HG03575 (cell line): Measurements from ENCODE around the gene GET3.
"Not testable (repeated sequence)": the region's sequence is repeated elsewhere in the genome, so short reads cannot be mapped to it uniquely, and the experiment has no call there.

Source experiments
- ATAC-seq: cut with Tn5 transposase; IDR thresholded peaks from one replicate; pipeline ENCODE4 v1.9.1; 2021; ENCODE audit not compliant: unreplicated experiment, insufficient number of reproducible peaks, low FRiP score; ENCODE audit errors: extremely low read depth

GET3 gene

DNA sequence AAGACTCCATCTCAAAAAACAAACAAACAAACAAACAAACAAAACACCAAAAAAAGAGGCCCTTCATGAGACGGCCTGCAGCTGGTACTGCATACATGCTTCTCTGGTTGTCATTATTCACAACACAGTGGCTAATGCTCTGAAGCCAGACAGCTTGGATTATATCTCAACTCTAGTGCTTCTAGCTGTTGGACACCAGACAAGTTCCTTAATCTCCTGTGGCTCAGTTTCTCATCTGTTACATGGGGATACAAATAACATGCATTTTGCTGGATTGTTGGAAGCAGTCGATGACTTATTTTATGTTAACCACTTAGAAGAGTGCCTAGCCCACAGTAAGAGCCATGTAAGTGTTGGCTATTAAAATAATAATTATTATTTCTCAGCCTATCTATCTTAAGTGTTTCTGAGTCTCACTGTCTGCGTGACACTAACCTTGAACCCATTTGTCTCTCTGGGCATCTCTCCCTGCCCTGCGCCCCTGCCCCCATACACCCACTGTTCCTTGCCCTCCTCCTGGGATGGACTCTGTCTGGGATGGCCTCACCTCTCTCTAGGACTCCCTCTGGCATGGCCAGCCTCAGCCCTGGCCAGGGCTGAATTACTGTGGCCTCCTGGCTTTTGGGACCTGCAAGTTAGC lies 50.9 kb downstream of the GET3 start:
- ATAC-seq, result no peak

DNA sequence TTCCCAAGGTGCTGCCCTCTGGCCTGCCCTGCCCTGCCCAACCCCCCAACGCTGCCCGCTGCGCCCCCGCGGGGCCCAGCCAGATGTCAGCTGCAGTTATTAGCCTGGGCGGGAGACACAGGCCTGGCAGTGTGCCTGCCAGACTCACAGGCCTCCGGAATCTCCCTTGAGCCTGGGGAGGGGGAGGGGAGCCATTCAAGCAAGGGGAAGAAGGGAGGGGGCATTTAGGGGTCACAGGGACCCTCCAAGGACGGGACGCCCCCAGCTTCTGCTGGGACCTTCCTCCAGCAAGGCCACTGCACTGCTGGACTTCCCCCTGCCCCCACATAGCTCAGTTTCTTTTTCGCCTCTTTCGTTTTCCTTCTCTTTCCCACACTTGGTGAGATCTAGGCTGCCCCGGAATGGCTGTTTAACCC lies 51.4 kb downstream of the GET3 start:
- no peak for ATAC-seq

DNA sequence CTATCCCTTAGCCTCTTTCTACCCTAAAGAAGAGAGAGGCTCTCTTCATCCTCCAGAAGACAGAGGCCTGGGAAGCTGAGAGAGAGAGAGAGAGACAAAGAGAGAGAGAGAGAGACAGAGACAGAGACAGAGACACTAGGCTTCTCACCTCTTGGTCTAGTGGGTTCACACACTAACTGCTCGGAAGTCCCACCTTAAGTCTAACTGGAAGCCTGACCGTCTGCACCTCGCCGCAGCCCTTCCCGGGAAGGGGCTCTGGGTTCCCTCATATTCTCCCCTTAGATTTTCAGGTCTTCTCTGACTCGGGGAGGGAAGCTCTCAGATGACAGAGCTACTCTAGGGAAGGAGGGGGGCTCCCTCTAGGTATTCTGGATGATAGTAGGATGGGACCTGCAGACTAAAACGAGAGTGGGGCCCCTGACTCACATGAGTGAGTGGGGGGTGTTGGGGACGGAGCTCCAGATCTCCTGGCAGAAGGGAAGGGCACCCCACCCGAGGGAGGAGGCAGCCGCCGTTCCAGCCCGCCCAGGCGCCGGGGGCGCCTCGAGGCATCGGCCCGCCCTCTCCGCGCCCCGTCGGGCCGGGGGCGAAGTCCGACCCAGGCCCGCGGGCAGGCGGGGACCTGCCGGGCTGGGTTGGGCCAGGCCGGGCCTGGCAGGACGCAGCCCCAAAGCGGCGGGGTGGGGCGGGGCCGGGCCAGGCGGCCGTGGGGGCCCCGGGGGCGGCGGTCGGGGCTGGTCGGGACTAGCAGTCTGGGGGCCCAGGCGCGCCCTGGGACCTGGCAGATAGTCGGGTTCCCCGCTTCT lies 52.0 kb downstream of the GET3 start:
- ATAC-seq, result no peak

DNA sequence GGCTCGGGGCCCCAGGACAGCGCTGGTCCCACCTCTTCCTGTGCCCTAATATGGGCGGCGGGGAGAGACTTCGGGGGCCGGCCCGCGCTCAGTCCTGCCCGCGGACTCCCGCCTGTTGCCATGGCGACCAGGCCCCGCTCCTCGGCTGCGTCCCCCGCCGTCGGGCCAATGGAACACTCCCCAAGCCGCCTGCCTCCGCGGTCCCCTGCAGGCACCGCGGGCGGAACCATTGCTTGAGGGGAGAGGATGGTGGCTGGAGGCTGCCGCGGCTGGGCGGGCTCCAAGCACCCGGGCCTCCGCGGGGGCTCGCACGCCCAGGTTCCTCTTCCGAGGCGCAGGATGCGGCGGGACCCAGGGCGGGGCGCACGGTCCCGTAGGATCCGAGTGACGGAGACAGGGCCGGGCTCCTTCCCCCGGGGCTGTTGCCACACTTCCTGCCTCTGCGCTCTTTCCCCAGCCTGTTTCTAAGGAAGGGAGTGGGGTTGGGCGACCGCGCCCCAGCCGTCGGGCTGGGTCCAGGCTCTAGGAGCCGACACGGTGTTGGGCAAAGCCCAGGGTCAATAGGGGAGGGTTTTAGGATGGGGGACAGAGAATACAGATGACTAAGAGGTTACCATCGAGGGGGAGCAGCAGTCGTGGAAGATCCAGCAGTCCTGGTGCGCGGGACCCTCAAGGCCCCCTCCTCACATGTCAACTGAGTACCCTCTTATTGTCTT lies 52.8 kb downstream of the GET3 start:
- no peak for ATAC-seq

DNA sequence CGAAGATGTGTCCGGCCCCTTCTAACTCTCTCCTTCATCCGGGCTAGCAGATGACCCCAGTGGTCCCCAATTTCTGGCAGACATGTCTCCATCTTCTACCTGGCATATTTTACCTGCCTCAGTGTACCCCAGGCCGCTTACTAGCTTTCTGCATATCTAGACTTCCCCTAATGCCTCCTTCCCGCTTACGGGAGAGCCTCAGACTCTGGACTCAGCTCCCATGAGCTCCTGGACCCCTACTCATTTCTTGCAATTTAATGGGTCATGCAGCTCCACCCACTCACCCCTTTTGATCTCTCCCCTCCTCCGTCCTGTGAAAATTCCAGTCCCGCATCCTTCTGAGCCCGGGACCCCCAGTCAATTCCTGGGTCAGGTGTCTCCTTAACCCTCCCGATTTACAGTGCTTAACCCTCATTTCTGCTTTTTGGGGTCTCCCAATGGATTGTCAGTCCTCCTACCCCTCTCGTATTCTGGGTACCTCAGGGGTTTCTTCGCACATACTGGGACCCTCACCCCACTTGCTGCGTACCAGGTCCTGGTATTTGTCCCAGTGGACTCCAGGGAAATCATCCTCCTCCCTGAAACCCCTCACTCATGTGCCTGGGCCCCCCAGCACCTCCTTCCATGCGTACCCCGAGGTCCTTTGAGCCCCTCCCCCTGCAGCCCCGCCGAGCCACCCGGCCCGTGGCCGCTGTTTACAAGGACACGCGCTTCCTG lies 53.5 kb downstream of the GET3 start:
- no peak for ATAC-seq

DNA sequence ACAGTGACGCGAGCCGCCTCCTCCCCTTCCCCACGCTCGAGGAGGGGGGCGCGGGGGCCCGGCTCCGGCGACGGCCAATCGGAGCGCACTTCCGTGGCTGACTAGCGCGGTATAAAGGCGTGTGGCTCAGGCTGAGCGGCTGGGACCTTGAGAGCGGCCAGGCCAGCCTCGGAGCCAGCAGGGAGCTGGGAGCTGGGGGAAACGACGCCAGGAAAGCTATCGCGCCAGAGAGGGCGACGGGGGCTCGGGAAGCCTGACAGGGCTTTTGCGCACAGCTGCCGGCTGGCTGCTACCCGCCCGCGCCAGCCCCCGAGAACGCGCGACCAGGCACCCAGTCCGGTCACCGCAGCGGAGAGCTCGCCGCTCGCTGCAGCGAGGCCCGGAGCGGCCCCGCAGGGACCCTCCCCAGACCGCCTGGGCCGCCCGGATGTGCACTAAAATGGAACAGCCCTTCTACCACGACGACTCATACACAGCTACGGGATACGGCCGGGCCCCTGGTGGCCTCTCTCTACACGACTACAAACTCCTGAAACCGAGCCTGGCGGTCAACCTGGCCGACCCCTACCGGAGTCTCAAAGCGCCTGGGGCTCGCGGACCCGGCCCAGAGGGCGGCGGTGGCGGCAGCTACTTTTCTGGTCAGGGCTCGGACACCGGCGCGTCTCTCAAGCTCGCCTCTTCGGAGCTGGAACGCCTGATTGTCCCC lies 54.2 kb downstream of the GET3 start, which contains the start of gene JUNB:
Gene JUNB, plus strand, starts transcription at position 142 of the 706 bp plus-strand sequence. Its CDS starts 286 bp downstream, at position 428.
- no peak for ATAC-seq

DNA sequence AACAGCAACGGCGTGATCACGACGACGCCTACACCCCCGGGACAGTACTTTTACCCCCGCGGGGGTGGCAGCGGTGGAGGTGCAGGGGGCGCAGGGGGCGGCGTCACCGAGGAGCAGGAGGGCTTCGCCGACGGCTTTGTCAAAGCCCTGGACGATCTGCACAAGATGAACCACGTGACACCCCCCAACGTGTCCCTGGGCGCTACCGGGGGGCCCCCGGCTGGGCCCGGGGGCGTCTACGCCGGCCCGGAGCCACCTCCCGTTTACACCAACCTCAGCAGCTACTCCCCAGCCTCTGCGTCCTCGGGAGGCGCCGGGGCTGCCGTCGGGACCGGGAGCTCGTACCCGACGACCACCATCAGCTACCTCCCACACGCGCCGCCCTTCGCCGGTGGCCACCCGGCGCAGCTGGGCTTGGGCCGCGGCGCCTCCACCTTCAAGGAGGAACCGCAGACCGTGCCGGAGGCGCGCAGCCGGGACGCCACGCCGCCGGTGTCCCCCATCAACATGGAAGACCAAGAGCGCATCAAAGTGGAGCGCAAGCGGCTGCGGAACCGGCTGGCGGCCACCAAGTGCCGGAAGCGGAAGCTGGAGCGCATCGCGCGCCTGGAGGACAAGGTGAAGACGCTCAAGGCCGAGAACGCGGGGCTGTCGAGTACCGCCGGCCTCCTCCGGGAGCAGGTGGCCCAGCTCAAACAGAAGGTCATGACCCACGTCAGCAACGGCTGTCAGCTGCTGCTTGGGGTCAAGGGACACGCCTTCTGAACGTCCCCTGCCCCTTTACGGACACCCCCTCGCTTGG lies 55.0 kb downstream of the GET3 start:
- ATAC-seq, result no peak

DNA sequence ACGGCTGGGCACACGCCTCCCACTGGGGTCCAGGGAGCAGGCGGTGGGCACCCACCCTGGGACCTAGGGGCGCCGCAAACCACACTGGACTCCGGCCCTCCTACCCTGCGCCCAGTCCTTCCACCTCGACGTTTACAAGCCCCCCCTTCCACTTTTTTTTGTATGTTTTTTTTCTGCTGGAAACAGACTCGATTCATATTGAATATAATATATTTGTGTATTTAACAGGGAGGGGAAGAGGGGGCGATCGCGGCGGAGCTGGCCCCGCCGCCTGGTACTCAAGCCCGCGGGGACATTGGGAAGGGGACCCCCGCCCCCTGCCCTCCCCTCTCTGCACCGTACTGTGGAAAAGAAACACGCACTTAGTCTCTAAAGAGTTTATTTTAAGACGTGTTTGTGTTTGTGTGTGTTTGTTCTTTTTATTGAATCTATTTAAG lies 55.6 kb downstream of the GET3 start:
- ATAC-seq, result no peak

DNA sequence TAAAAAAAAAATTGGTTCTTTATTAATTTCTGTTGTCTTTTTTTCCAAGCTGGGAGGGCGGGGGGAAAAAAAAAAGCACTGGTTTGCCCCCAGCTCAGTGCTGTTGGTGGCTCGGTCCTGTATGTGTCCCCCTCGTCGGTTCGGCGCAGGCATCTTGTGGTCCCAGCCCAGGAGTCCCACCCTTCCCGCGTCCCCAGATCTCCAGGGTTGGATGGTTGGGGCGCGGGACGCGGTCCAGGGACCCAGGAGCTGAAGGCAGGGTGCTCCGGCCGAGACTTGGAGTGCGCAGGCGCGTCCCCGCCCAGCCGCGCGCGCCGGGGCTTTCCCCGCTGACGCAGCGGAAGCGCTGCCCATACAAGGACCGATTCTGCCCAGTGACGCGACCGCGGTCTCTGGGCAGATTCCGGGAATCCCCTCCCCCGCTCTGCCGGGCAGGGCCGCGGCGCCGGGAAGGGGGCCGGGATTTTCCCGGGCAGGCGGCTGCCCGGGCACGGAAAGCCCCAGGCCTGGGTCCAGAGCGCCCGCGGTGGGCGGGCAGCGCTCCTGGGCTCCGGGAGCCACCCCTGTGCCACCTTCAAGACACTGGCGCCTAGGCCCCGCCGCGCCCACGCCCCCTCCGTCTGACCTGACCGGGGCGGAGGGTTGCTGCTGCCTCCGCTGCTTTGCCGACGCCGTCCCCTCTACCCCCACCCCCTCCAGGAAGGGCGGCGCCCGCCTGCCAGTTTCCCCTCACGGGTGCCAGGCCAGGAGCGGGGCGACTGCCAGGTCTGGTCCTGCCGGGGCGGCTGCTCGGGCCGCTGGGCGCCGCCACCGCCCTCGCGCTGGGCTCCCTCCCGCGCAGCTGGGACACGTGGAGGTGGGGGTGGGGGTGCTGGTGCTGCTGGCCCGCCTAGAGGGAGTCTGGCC lies 56.2 kb downstream of the GET3 start:
- ATAC-seq, result no peak

DNA sequence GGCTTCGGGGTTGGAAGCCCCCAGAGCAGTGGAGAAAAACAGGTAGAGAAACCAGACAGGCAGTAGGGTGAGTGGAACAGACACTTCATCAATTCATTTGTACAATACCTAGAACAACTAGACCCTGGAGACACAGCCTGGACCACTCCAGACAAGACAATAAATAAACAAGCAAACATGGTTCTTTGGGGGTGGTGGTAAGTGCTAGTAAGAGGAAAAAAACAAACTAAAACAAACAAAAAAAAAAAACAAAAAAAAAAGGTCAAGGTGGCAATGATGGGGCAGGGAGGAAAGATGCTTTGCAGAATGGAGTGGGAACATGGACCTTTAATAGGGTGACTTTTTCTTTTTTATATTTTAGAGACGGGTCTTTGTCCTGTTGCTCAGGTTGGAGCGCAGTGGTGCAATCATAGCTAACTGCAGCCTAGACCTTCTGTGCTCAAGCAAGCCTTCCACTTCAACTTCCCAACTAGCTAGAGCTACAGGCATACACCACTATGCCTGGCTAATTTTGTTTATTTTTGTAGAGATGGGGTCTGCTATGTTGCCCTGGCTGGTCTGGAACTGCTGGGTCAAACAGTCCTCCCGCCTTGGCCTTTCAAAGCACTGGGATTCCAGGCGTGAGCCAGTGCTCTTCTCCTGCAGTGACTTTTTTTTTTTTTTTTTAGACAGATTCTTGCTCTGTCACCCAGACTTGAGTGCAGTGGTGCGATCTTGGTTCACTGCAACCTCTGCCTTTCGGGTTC lies 57.1 kb downstream of the GET3 start:
- ATAC-seq, result no peak

DNA sequence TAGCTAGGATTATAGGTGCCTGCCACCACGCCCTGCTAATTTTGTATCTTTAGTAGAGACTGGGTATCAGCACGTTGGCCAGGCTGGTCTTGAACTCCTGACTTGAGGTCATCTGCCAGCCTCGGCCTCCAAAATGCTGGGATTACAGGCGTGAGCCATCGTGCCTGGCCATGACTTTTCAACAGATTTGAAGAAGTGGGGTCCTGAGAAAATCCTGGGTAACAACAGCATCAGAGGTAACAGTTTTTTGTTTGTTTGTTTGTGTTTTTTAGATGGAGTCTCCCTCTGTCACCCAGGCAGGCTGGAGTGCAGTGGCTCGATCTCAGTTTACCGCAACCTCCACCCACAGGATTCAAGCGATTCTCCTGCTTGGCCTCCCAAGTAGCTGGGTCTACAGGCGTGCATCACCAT lies 57.7 kb downstream of the GET3 start:
- no peak for ATAC-seq

DNA sequence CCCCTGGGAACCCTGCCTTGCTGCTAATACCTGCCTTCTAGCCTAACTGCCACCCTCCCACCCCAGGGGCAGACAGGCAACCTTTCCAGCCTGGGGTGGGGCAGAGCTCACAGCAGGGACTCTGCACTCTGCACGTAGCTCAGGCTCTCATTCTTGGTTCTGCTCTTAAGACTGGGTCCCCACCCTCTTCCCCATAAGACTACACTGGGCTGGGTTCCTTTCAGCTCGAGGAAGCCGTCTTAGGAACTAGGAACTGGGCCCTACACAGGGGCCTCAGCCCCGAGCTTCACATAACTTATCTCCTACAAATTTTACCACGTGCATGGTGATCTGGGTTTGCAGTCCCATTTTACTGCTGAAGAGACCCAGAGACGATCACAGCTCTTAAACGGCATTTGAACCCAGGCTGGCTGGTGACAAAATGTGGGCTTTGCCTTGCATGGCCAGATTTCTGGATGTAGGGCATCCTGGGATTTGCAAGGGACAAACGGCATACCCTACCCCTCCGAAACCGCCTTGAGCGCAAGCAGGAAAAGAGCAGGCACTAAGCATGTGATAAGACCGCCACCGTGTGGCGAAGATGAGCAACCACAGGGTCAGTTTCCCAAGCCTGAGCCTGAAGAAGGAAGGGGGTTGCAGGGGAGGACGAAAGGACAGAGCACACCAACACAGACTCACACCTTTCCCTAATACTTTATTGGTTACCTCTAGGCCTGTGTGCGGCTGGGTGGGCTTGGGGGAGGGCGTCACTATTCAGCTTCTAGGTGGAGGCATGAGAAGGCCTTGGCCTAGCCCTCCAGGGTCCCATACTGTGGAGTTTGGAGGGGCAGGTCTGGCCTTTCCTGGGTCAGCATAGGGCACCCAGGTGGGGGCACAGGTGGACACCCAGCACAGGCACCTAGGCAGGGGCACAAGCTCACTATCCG lies 59.1 kb downstream of the GET3 start:
- ATAC-seq, result no peak

DNA sequence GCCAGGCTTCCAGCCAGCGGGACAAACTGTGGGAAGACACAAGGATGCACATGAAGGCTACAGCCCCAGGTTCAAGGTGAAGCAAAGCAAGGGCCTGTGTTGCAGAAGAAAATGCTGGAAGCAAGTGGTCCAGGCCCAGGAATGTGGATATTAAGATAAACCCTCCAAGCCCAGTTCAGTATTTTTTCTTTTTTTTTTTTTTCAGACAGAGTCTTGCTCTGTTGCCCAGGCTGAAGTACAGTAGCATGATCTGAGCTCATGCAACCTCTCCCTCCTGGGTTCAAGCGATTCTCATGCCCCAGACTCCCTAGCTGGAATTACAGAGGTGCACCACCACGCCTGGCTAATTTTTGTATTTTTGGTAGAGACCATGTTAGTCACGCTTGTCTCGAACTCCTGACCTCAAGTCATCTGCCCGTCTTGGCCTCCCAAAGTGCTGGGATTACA lies 59.9 kb downstream of the GET3 start:
- ATAC-seq, result no peak

DNA sequence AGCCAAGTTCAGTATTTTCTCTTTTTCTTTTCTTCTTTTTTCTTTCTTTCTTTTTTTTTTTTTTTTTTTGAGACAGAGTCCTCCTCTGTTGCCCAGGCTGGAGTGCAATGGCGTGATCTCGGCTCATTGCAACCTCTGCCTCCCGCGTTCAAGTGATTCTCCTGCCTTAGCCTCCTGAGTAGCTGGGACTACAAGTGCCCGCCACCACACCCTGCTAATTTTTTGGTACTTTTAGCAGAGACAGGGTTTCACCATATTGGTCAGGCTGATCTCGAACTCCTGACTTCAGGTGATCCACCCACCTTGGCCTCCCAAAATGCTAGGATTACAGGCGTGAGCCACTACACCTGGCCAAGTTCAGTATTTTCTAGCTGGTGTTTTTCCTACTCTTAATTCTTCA lies 60.3 kb downstream of the GET3 start:
- not testable (repeated sequence) for ATAC-seq
